K562 (cell line): ENCODE measurements around the gene TNFAIP8L2. TPM values are rescaled to one million over a fixed set of nuclear protein-coding genes. Genes with fewer than 3 reads are reported as not detected.

Experiments
- ATAC-seq: fragments of 200-7000 bp; cut with Tn5 transposase; 3 replicates; pipeline ENCODE4 v1.9.1; 2020; ENCODE audit warnings: moderate library complexity
- BruUV-seq: library from RNA; stranded (reverse); fragments of 400-500 nt; replicated peaks from 2 replicates; lab custom pipeline; 2021; lab: Mats Ljungman, UMichigan
- CTCF ChIA-PET: fragments of 300-600 bp; formaldehyde crosslinking; extraction: SDS; loops from one replicate; lab custom pipeline; 2021; ENCODE audit warnings: low intra/inter-chr PET ratio; lab: Yijun Ruan, JAX
- POLR2A ChIA-PET: fragments of 300-600, 350-650 bp; sonication (Branson Sonifier 250); formaldehyde crosslinking; extraction: SDS; loops from one replicate; lab custom pipeline; 2021; ENCODE audit warnings: antibody characterized with exemption, inconsistent platforms; lab: Yijun Ruan, JAX
- DNase-seq, 4 experiments: peaks; one replicate each; pipeline versions ENCODE4 v3.0.0 to v3.0.0-alpha.2; 2011 to 2018; ENCODE audit warnings: low spot score in 3 of 4, mixed read lengths in 3 of 4; ENCODE audit errors: extremely low read depth in 1 of 4
- FAIRE-seq: peaks from 2 replicates; lab custom pipeline; 2011; peaks lifted over from hg19 to GRCh38; lab: Jason Lieb, UNC
- H2AFZ ChIP-seq: 2 replicates; pipeline ENCODE4 v1.6.0; 2011; ENCODE audit warnings: low read depth, low read length, control low read depth, inconsistent platforms
- H3K27ac ChIP-seq: fragments of 200-600 bp; 3 replicates; pipeline ENCODE4 v1.8.0; 2011; ENCODE audit warnings: low read depth, mild to moderate bottlenecking, control low read depth, inconsistent platforms, low read length, moderate library complexity, mixed read lengths; ENCODE audit errors: extremely low read depth
- H3K27me3 ChIP-seq, 2 experiments: fragments of 300-600 bp in 1 of 2; 2 replicates in 1 of 2; 3 replicates in 1 of 2; pipeline versions ENCODE4 v1.6.0 to v1.8.0; 2011; ENCODE audit warnings: inconsistent platforms in 2 of 2, low read length in 2 of 2, mild to moderate bottlenecking in 1 of 2, mixed read lengths in 1 of 2, moderate library complexity in 1 of 2; ENCODE audit not compliant: control insufficient read depth in 2 of 2, insufficient read depth in 2 of 2
- H3K36me3 ChIP-seq: fragments of 300-600 bp; 3 replicates; pipeline ENCODE4 v1.8.0; 2011; ENCODE audit warnings: mild to moderate bottlenecking, low read length, inconsistent platforms; ENCODE audit not compliant: control insufficient read depth, insufficient read depth
- H3K4me1 ChIP-seq, 2 experiments: fragments of 200-600 bp in 1 of 2; replicated peaks in 1 of 2; 2 replicates in 1 of 2; 3 replicates in 1 of 2; pipeline versions ENCODE4 v1.5.1 to v1.8.0; 2011; ENCODE audit warnings: inconsistent platforms in 2 of 2, low read length in 2 of 2, mild to moderate bottlenecking in 1 of 2, mixed read lengths in 1 of 2, moderate library complexity in 1 of 2; ENCODE audit not compliant: control insufficient read depth in 2 of 2, insufficient read depth in 2 of 2
- H3K4me2 ChIP-seq: 2 replicates; pipeline ENCODE4 v1.6.1; 2011; ENCODE audit warnings: low read length, control low read depth, inconsistent platforms, mixed read lengths; ENCODE audit not compliant: insufficient read depth
- H3K4me3 ChIP-seq: fragments of 200-600 bp; sonication (generic), shearing (Covaris generic); 2 replicates; pipeline ENCODE4 v1.5.1; 2016; ENCODE audit warnings: control low read depth, inconsistent platforms
- H3K79me2 ChIP-seq: fragments of 200-600 bp; 3 replicates; pipeline ENCODE4 v1.8.0; 2011; ENCODE audit warnings: low read length, inconsistent platforms; ENCODE audit not compliant: control insufficient read depth, insufficient read depth
- H3K9ac ChIP-seq, 2 experiments: 2 replicates each; pipeline versions ENCODE4 v1.6.0 to v1.6.1; 2011; ENCODE audit warnings: low read depth in 2 of 2, low read length in 2 of 2, control low read depth in 1 of 2, inconsistent platforms in 1 of 2, mild to moderate bottlenecking in 1 of 2, mixed read lengths in 1 of 2; ENCODE audit not compliant: insufficient read depth in 1 of 2
- H3K9me1 ChIP-seq: one replicate; pipeline ENCODE4 v1.6.0; 2011; ENCODE audit warnings: inconsistent platforms, mild to moderate bottlenecking, low read length, moderate library complexity; ENCODE audit not compliant: control insufficient read depth, insufficient read depth
- H3K9me3 ChIP-seq: replicated peaks from 2 replicates; pipeline ENCODE4 v1.5.1; 2011; ENCODE audit warnings: low read depth, low read length, inconsistent platforms; ENCODE audit not compliant: control insufficient read depth, insufficient read depth
- H4K20me1 ChIP-seq: replicated peaks from 2 replicates; pipeline ENCODE4 v1.6.1; 2011; ENCODE audit warnings: low read length, inconsistent platforms, mixed read lengths; ENCODE audit not compliant: control insufficient read depth, insufficient read depth
- DNMT1 ChIP-seq: fragments of 450-650 bp; IDR thresholded peaks from 2 replicates; pipeline ENCODE4 v1.6.1; 2016; ENCODE audit warnings: antibody characterized with exemption, mild to moderate bottlenecking
- EP300 ChIP-seq: IDR thresholded peaks from 2 replicates; pipeline ENCODE4 v1.6.1; 2012; ENCODE audit warnings: low read length, improper control_type of control experiment
- GTF2F1 ChIP-seq: IDR thresholded peaks from 2 replicates; pipeline ENCODE4 v1.6.1; 2011; ENCODE audit warnings: low read depth, low read length, improper control_type of control experiment
- LEF1 ChIP-seq: fragments of 450-650 bp; IDR thresholded peaks from 2 replicates; pipeline ENCODE4 v1.6.1; 2016; ENCODE audit warnings: mild to moderate bottlenecking
- MED1 ChIP-seq: sonication (generic); formaldehyde crosslinking; IDR thresholded peaks from 2 replicates; pipeline ENCODE4 v1.8.1; 2023; ENCODE audit warnings: missing genetic modification reagents, borderline replicate concordance
- NRF1 ChIP-seq, 2 experiments: fragments of 450-650 bp; IDR thresholded peaks in 1 of 2; conservative IDR thresholded peaks in 1 of 2; 2 replicates each; pipeline ENCODE4 v1.6.1; 2014; ENCODE audit warnings: mild to moderate bottlenecking in 2 of 2
- PHF8 ChIP-seq: fragments of 200-600 bp; sonication (generic); IDR thresholded peaks from 2 replicates; pipeline ENCODE4 v1.6.1; 2012; ENCODE audit warnings: mixed run types, mild to moderate bottlenecking, inconsistent platforms, low read length, moderate library complexity, borderline replicate concordance
- PYGO2 ChIP-seq: fragments of 450-650 bp; IDR thresholded peaks from 2 replicates; pipeline ENCODE4 v1.6.1; 2016; ENCODE audit warnings: mild to moderate bottlenecking, missing genetic modification characterization, moderate library complexity, missing compliant biosample characterization
- TFAP4 ChIP-seq: sonication (generic); formaldehyde crosslinking; IDR thresholded peaks from 2 replicates; pipeline ENCODE4 v1.8.0; 2022; ENCODE audit warnings: missing genetic modification reagents, mild to moderate bottlenecking, moderate library complexity, borderline replicate concordance
- ZNF280B ChIP-seq: fragments of 250-450 bp; sonication (Bioruptor Pico); IDR thresholded peaks from 2 replicates; pipeline ENCODE4 v1.5.1; 2021; ENCODE audit warnings: mild to moderate bottlenecking
- ZNF584 ChIP-seq: fragments of 200-800 bp; sonication (Bioruptor generic); IDR thresholded peaks from 2 replicates; pipeline ENCODE4 v1.6.1; 2016; ENCODE audit warnings: low read depth, mild to moderate bottlenecking, missing genetic modification characterization, missing compliant biosample characterization
- WGBS: fragments of 100-300 bp; shearing (Covaris generic); methylation state at CpG from one replicate; pipeline ENCODE4 v1.1.6; 2016; ENCODE audit warnings: low coverage, mixed read lengths; ENCODE audit not compliant: insufficient coverage; ENCODE audit errors: missing lambda C conversion rate; 5-methylcytosine and 5-hydroxymethylcytosine counted together
- in situ Hi-C: fragments of 300-500 bp; cut with MboI; formaldehyde crosslinking; loops from 4 replicates; pipeline ENCODE4 v1.15.0; 2018; ENCODE audit warnings: inconsistent platforms, mixed read lengths
- intact Hi-C: fragments of 100-400 bp; cut with micrococcal nuclease; formaldehyde crosslinking; loops from 2 replicates; pipeline ENCODE4 v1.14.2; 2022
- polyA plus RNA-seq, 8 experiments: library from polyadenylated mRNA; depleted of rRNA in 4 of 8; stranded (reverse) in 5 of 8; unstranded in 3 of 8; fragments of >200 nt; fragmentation: Nextera tagmentation in 2 of 8; fragmentation: Illumina TruSeq in 1 of 8; extraction: Ambion mirVana in 2 of 8; extraction: Trizol in 1 of 8; gene quantifications; 2 replicates each; pipeline versions ENCODE4 v1.2.1 to v1.2.3, GENCODE V29; 2011 to 2014; ENCODE audit warnings: inconsistent platforms in 1 of 8, missing spikeins in 1 of 8
- total RNA-seq, 7 experiments: library from RNA; depleted of rRNA in 6 of 7; stranded (reverse); fragments of >200 nt in 6 of 7; fragmentation: Illumina TruSeq in 2 of 7; extraction: Trizol in 2 of 7; gene quantifications; 2 replicates each; pipeline versions ENCODE4 v1.2.1 to v1.2.3, GENCODE V29; 2011 to 2021; ENCODE audit warnings: low replicate concordance in 1 of 7

Gene TNFAIP8L2
- total and polyA plus RNA-seq, 9 of the 15 experiments (the other 6 are each of a cell fraction or from before 2014, with no cell fraction given), result 0.05 to 1.7 (median 0.52) TPM

DNA sequence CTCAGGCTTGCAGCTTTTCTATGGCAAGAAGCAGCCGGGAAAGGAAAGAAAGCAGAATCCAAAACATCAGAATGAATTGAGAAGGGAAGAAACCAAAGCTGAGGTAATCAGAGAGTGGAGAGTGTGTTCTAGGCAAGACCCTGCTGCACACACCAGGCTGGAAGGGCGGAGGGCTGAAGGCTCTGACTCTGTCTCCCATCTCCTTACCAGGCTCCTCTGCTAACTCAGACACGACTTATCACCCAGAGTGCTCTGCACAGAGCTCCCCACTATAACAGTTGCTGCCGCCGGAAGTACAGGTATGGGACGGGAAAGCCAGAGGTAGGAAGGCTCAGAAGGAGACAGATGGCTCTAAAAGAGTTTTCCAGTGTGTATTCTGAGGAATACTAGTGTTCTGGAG, 10.7 kb downstream of the TNFAIP8L2 start:
- Histone ChIP-seq H3K9me1 (no peaks in the 10 kb centered on the region), H3K36me3 (peaks cover 28% of the 10 kb centered on the region; the same call in 2 of the 3 replicates), H3K79me2 (peaks cover 31% of the 10 kb centered on the region), H3K27ac (no peak overlapping the region; the same call in 2 of the 3 replicates), H4K20me1 (no peaks in the 10 kb centered on the region), H3K9me3 (no peaks in the 10 kb centered on the region), H3K4me1 (peaks cover 10 to 16% of the 10 kb centered on the region in 2 experiments; a peak in 4 of 5 replicates), H3K4me3 (peak overlapping the region; percentile 64), H2AFZ (0 out of 2 replicates have a peak overlapping the region, but pooled peaks have one; percentile 94), H3K4me2 (peak overlapping the region; percentile 96), H3K9ac (peak overlapping the region; percentile 87 to 92; a peak in 2 of 4 replicates), H3K27me3 (no peaks in the 10 kb centered on the region)
- DNase-seq (no peak), ATAC-seq (no peak), FAIRE-seq (no peak)
- no peak for TF ChIP-seq PYGO2 (tag)
- TF ChIP-seq ZNF280B (CRISPR knock-in tag), result no peak
- no peak for TF ChIP-seq ZNF584 (CRISPR knock-in tag)
- no peak for TF ChIP-seq PHF8
- TF ChIP-seq EP300, result no peak
- TF ChIP-seq MED1, result no peak
- no peak for TF ChIP-seq DNMT1
- no peak for TF ChIP-seq GTF2F1
- TF ChIP-seq NRF1 (conservative IDR thresholded peaks at IDR 0.05 in 1 of 2, IDR thresholded peaks at IDR 0.05 in 1 of 2), result no peak
- TF ChIP-seq TFAP4 (CRISPR knock-in tag), result no peak
- no peak for TF ChIP-seq LEF1
- intact Hi-C loops (no loop called here), in situ Hi-C loops (no loop called here)
- ChIA-PET POLR2A (interaction anchor here (1.2 to 1.7 kb wide), 2 partner anchors 9 to 23 kb away, joined by 3 to 5 read pairs; partner anchors contain the start of genes TMOD4 and VPS72), CTCF (no interaction called here)
- BruUV-seq, result no TSS peak
- WGBS, result 35% methylated on average over 6 of the region's 6 CpGs
